DMS79 (cell line): ENCODE measurements around the gene SLC35A4.
"Not testable (repeated sequence)": the region's sequence is repeated elsewhere in the genome, so short reads cannot be mapped to it uniquely, and the experiment has no call there.

Source experiments
- DNase-seq: peaks from one replicate; lab custom pipeline; 2025; lab: John Stamatoyannopoulos, UW

Gene SLC35A4

GRCh38 chr5:140591747-140592372, 27.2 kb downstream of the SLC35A4 start:
- no peak for DNase-seq

- DNase-seq, result not testable (repeated sequence)
These were observed 28.4 kb downstream of the SLC35A4 start for GRCh38 chr5:140593070-140593469.

- no peak for DNase-seq
These were observed 29.5 kb downstream of the SLC35A4 start for GRCh38 chr5:140594169-140594568.

GRCh38 chr5:140595538-140596300, 31.1 kb downstream of the SLC35A4 start:
- DNase-seq, result peak; percentile 4

- no peak for DNase-seq
These were observed 31.7 kb downstream of the SLC35A4 start for GRCh38 chr5:140596321-140596741.

- no peak for DNase-seq
These were observed 34.2 kb downstream of the SLC35A4 start for GRCh38 chr5:140598836-140599235.

GRCh38 chr5:140600096-140600495, 35.5 kb downstream of the SLC35A4 start:
- DNase-seq, result no peak

- DNase-seq, result no peak
These were observed 37.5 kb downstream of the SLC35A4 start for GRCh38 chr5:140602147-140602546.

GRCh38 chr5:140603446-140603698, 38.7 kb downstream of the SLC35A4 start:
- DNase-seq, result not testable (repeated sequence)

GRCh38 chr5:140603734-140604133, 39.1 kb downstream of the SLC35A4 start:
- no peak for DNase-seq

- no peak for DNase-seq
These were observed 41.3 kb downstream of the SLC35A4 start for GRCh38 chr5:140605879-140606278.

- DNase-seq, result no peak
These were observed 42.4 kb downstream of the SLC35A4 start for GRCh38 chr5:140607031-140607430.

GRCh38 chr5:140608722-140609121, 44.1 kb downstream of the SLC35A4 start:
- no peak for DNase-seq

GRCh38 chr5:140609126-140609525, 44.5 kb downstream of the SLC35A4 start:
- DNase-seq, result no peak

GRCh38 chr5:140611020-140611521, 46.4 kb downstream of the SLC35A4 start:
- DNase-seq, result no peak
